H9 (cell line): ENCODE results near the gene DYNLT2B. TPM values are rescaled to one million over a fixed set of nuclear protein-coding genes. Genes with fewer than 3 reads are reported as not detected.

Experiments
- DNase-seq: peaks from one replicate; pipeline ENCODE4 v3.0.0-alpha.2; 2017
- H2AFZ ChIP-seq: one replicate; pipeline ENCODE4 v1.6.1; 2013; ENCODE audit warnings: mild to moderate bottlenecking, low read length, control low read depth, moderate library complexity
- H2AK5ac ChIP-seq: 2 replicates; pipeline ENCODE4 v1.6.1; 2013; ENCODE audit warnings: low read length, control low read depth, mixed read lengths; ENCODE audit not compliant: insufficient read length
- H2BK120ac ChIP-seq: one replicate; pipeline ENCODE4 v1.6.1; 2013; ENCODE audit warnings: low read depth, mild to moderate bottlenecking, low read length, control low read depth, inconsistent platforms; ENCODE audit not compliant: poor library complexity, severe bottlenecking
- H2BK12ac ChIP-seq: 2 replicates; pipeline ENCODE4 v1.6.1; 2013; ENCODE audit warnings: low read length, control low read depth, mixed read lengths, low read depth; ENCODE audit not compliant: insufficient read length
- H2BK15ac ChIP-seq: 2 replicates; pipeline ENCODE4 v1.6.1; 2013; ENCODE audit warnings: low read depth, low read length, control low read depth
- H2BK20ac ChIP-seq: one replicate; pipeline ENCODE4 v1.6.1; 2013; ENCODE audit warnings: low read depth, mild to moderate bottlenecking, low read length, control low read depth, inconsistent platforms; ENCODE audit not compliant: poor library complexity, severe bottlenecking
- H2BK5ac ChIP-seq: 2 replicates; pipeline ENCODE4 v1.6.1; 2013; ENCODE audit warnings: low read length, control low read depth, mixed read lengths; ENCODE audit not compliant: insufficient read length
- H3K14ac ChIP-seq: 2 replicates; pipeline ENCODE4 v1.6.1; 2013; ENCODE audit warnings: low read length, control low read depth; ENCODE audit not compliant: insufficient read depth
- H3K18ac ChIP-seq: 2 replicates; pipeline ENCODE4 v1.6.1; 2013; ENCODE audit warnings: low read depth, mild to moderate bottlenecking, mixed read lengths, low read length, control low read depth; ENCODE audit not compliant: insufficient read length
- H3K23ac ChIP-seq: 2 replicates; pipeline ENCODE4 v1.6.1; 2013; ENCODE audit warnings: low read length, control low read depth, mixed read lengths, low read depth; ENCODE audit not compliant: insufficient read length
- H3K23me2 ChIP-seq: 2 replicates; pipeline ENCODE4 v1.6.1; 2013; ENCODE audit warnings: low read depth, mild to moderate bottlenecking, mixed read lengths, low read length, control low read depth; ENCODE audit not compliant: insufficient read length, poor library complexity, severe bottlenecking
- H3K27ac ChIP-seq: 2 replicates; pipeline ENCODE4 v1.5.1; 2013; ENCODE audit warnings: low read length, control low read depth, mixed read lengths, low read depth; ENCODE audit not compliant: insufficient read length
- H3K27me3 ChIP-seq: 2 replicates; pipeline ENCODE4 v1.6.1; 2013; ENCODE audit warnings: low read length, control low read depth, inconsistent platforms; ENCODE audit not compliant: insufficient read depth
- H3K4ac ChIP-seq: 2 replicates; pipeline ENCODE4 v1.6.1; 2013; ENCODE audit warnings: low read depth, mild to moderate bottlenecking, control low read depth, inconsistent platforms, low read length, moderate library complexity
- H3K4me1 ChIP-seq: 2 replicates; pipeline ENCODE4 v1.6.1; 2013; ENCODE audit warnings: low read length, control low read depth, inconsistent platforms; ENCODE audit not compliant: insufficient read depth
- H3K4me2 ChIP-seq: 2 replicates; pipeline ENCODE4 v1.6.1; 2013; ENCODE audit warnings: low read length, control low read depth, mixed read lengths; ENCODE audit not compliant: insufficient read length, insufficient read depth
- H3K56ac ChIP-seq: 2 replicates; pipeline ENCODE4 v1.6.1; 2013; ENCODE audit warnings: low read depth, mild to moderate bottlenecking, mixed read lengths, low read length, control low read depth; ENCODE audit not compliant: insufficient read length
- H3K79me1 ChIP-seq: 2 replicates; pipeline ENCODE4 v1.6.1; 2013; ENCODE audit warnings: low read depth, mild to moderate bottlenecking, moderate library complexity, low read length, control low read depth, inconsistent platforms; ENCODE audit not compliant: insufficient read depth, poor library complexity, severe bottlenecking
- H3K79me2 ChIP-seq: 2 replicates; pipeline ENCODE4 v1.6.1; 2013; ENCODE audit warnings: low read length, control low read depth, inconsistent platforms; ENCODE audit not compliant: insufficient read depth
- H3K9ac ChIP-seq: 2 replicates; pipeline ENCODE4 v1.6.1; 2013; ENCODE audit warnings: low read length, control low read depth, mixed read lengths; ENCODE audit not compliant: insufficient read length; ENCODE audit errors: extremely low read depth
- H3K9me3 ChIP-seq: one replicate; pipeline ENCODE4 v1.6.1; 2013; ENCODE audit warnings: low read depth, low read length, inconsistent platforms; ENCODE audit not compliant: control insufficient read depth
- H3T11ph ChIP-seq: one replicate; pipeline ENCODE4 v1.6.1; 2013; ENCODE audit warnings: mild to moderate bottlenecking, low read length, control low read depth, inconsistent platforms
- H4K20me1 ChIP-seq: one replicate; pipeline ENCODE4 v1.6.1; 2013; ENCODE audit not compliant: control insufficient read depth, insufficient read length, insufficient read depth
- H4K5ac ChIP-seq: 2 replicates; pipeline ENCODE4 v1.6.1; 2013; ENCODE audit warnings: low read depth, mild to moderate bottlenecking, mixed read lengths, low read length, control low read depth; ENCODE audit not compliant: insufficient read length
- H4K8ac ChIP-seq: replicated peaks from 2 replicates; pipeline ENCODE4 v1.6.1; 2013; ENCODE audit warnings: low read length, control low read depth, mixed read lengths, low read depth; ENCODE audit not compliant: insufficient read length
- H4K91ac ChIP-seq: 2 replicates; pipeline ENCODE4 v1.6.1; 2013; ENCODE audit warnings: low read depth, mild to moderate bottlenecking, moderate library complexity, mixed read lengths, low read length, control low read depth; ENCODE audit not compliant: insufficient read length
- H3K27ac Mint-ChIP-seq, 3 experiments: 2 replicates in 2 of 3; 3 replicates in 1 of 3; pipeline ENCODE4 v1.8.0; 2020 to 2021; ENCODE audit warnings: mixed read lengths in 3 of 3, mild to moderate bottlenecking in 1 of 3, moderate library complexity in 1 of 3
- H3K27me3 Mint-ChIP-seq: 2 replicates; pipeline ENCODE4 v1.8.0; 2021; ENCODE audit warnings: low read depth, mild to moderate bottlenecking, moderate library complexity, mixed read lengths
- H3K36me3 Mint-ChIP-seq, 3 experiments: 2 replicates in 2 of 3; 3 replicates in 1 of 3; pipeline ENCODE4 v1.8.0; 2020 to 2021; ENCODE audit warnings: low read depth in 3 of 3, mixed read lengths in 3 of 3; ENCODE audit not compliant: insufficient read depth in 1 of 3
- H3K4me1 Mint-ChIP-seq, 2 experiments: 2 replicates each; pipeline ENCODE4 v1.8.0; 2020; ENCODE audit warnings: mixed read lengths in 2 of 2
- H3K4me3 Mint-ChIP-seq, 2 experiments: 2 replicates in 1 of 2; 3 replicates in 1 of 2; pipeline ENCODE4 v1.8.0; 2020 to 2021; ENCODE audit warnings: mild to moderate bottlenecking in 2 of 2, mixed read lengths in 2 of 2, moderate library complexity in 1 of 2
- H3K9me3 Mint-ChIP-seq, 2 experiments: 2 replicates in 1 of 2; 3 replicates in 1 of 2; pipeline ENCODE4 v1.8.0; 2020; ENCODE audit warnings: mild to moderate bottlenecking in 2 of 2, mixed read lengths in 2 of 2, moderate library complexity in 1 of 2
- WGBS: extraction: QIAGEN DNeasy Blood & Tissue Kit; methylation state at CpG from one replicate; pipeline ENCODE4 v1.1.7; 2013; ENCODE audit warnings: missing lambda C conversion rate, low lambda C conversion rate, mixed read lengths; ENCODE audit not compliant: insufficient read length; ENCODE audit errors: extremely low coverage; 5-methylcytosine and 5-hydroxymethylcytosine counted together
- total RNA-seq: library from RNA; stranded (reverse); gene quantifications from 2 replicates; pipeline ENCODE4 v1.2.1, GENCODE V29; 2021
- TF ChIP-seq, protein P1 (sequence below): fragments of 200-600 bp; sonication (generic); conservative IDR thresholded peaks from 3 replicates; pipeline ENCODE4 v1.8.0; 2021; ENCODE audit warnings: antibody characterized with exemption, mild to moderate bottlenecking

Gene DYNLT2B
- total RNA-seq, 1 experiment from 2014 or later, result 12.4 TPM

DNA sequence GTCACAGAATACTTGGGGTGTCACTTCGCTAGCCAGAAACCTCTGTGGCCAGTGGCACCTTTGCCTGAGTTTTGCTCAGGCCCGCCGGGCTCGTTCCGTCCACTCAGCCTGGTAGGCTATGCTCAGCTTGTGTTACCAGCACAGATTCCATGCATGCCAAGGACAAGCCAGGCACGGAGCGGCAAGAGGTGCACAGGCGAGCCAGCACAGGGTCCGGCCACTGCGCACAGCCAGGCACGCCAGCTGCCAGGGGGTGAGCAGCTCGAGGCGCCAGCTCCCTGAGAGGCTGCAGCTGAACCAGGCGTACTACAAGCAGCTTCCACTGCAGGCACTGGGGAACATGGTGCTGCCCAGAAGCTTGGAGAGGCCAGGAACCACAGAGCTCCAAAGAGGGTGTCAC is 45.2 kb downstream of the DYNLT2B start:
- H3T11ph ChIP-seq, result no peak overlapping the region
- no peak overlapping the region for H2BK120ac ChIP-seq
- no peak overlapping the region for H3K27ac ChIP-seq
- H4K5ac ChIP-seq, result no peak overlapping the region
- peaks cover 18 to 44% (median 27%) of the 10 kb centered on the region in 3 experiments; a peak in 6 of 7 replicates for H3K36me3 Mint-ChIP-seq
- no peak overlapping the region for H3K14ac ChIP-seq
- no peaks in the 10 kb centered on the region for H3K4me1 ChIP-seq
- TF ChIP-seq, protein P1, sequence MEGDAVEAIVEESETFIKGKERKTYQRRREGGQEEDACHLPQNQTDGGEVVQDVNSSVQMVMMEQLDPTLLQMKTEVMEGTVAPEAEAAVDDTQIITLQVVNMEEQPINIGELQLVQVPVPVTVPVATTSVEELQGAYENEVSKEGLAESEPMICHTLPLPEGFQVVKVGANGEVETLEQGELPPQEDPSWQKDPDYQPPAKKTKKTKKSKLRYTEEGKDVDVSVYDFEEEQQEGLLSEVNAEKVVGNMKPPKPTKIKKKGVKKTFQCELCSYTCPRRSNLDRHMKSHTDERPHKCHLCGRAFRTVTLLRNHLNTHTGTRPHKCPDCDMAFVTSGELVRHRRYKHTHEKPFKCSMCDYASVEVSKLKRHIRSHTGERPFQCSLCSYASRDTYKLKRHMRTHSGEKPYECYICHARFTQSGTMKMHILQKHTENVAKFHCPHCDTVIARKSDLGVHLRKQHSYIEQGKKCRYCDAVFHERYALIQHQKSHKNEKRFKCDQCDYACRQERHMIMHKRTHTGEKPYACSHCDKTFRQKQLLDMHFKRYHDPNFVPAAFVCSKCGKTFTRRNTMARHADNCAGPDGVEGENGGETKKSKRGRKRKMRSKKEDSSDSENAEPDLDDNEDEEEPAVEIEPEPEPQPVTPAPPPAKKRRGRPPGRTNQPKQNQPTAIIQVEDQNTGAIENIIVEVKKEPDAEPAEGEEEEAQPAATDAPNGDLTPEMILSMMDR, result no peak
- no peak for DNase-seq
- no peaks in the 10 kb centered on the region for H3K27me3 ChIP-seq
- no peaks in the 10 kb centered on the region for H4K20me1 ChIP-seq
- no peak overlapping the region for H3K4me3 Mint-ChIP-seq
- no peak overlapping the region for H3K4ac ChIP-seq
- H4K8ac ChIP-seq, result no peak overlapping the region
- peaks cover 6% of the 10 kb centered on the region for H3K9me3 ChIP-seq
- H3K23ac ChIP-seq, result no peak overlapping the region
- no peak overlapping the region for H3K56ac ChIP-seq
- H3K9ac ChIP-seq, result no peak overlapping the region
- no peak overlapping the region for H2BK12ac ChIP-seq
- peaks cover 5 to 10% of the 10 kb centered on the region in 2 experiments; a peak in 3 of 4 replicates for H3K4me1 Mint-ChIP-seq
- peaks cover 3% of the 10 kb centered on the region for H3K79me1 ChIP-seq
- no peak overlapping the region for H2AK5ac ChIP-seq
- H3K27ac Mint-ChIP-seq, result no peak overlapping the region; a peak in 1 of 7 replicates
- H4K91ac ChIP-seq, result no peak overlapping the region
- no peak overlapping the region for H2BK20ac ChIP-seq
- H2AFZ ChIP-seq, result no peak overlapping the region
- H3K4me2 ChIP-seq, result no peak overlapping the region
- H2BK15ac ChIP-seq, result no peak overlapping the region
- H3K27me3 Mint-ChIP-seq, result no peaks in the 10 kb centered on the region
- no peaks in the 10 kb centered on the region for H3K23me2 ChIP-seq
- no peaks in the 10 kb centered on the region; the same call in 1 of the 2 replicates for H3K79me2 ChIP-seq
- H3K18ac ChIP-seq, result no peak overlapping the region
- H2BK5ac ChIP-seq, result no peak overlapping the region
- H3K9me3 Mint-ChIP-seq, result peaks cover 8 to 9% of the 10 kb centered on the region in 2 experiments; a peak in 4 of 5 replicates
- WGBS, result no CpG with 5 or more reads among the region's 14 CpGs
